Thyroid gland (tissue), 4 donors: ENCODE data around the gene IL27RA.

Experiments
- CTCF ChIP-seq, 6 experiments: fragments of 200-600 bp in 3 of 6; fragments of 450-650 bp in 3 of 6; sonication (generic) in 3 of 6; IDR thresholded peaks; one replicate each; pipeline ENCODE4 v1.5.1; 2016 to 2019; ENCODE audit warnings: antibody characterized with exemption in 6 of 6, mild to moderate bottlenecking in 2 of 6, inconsistent platforms in 1 of 6, moderate library complexity in 1 of 6
- POLR2A ChIP-seq, 2 donors: fragments of 450-650 bp; IDR thresholded peaks; one replicate each; pipeline ENCODE4 v1.6.1; 2017; ENCODE audit warnings: antibody characterized with exemption in 2 of 2, mild to moderate bottlenecking in 2 of 2, moderate library complexity in 1 of 2

- no peak for TF ChIP-seq CTCF (IDR thresholded peaks at IDR 0.05)
- TF ChIP-seq POLR2A (IDR thresholded peaks at IDR 0.05): no peak
These were observed 53.9 kb downstream of the IL27RA start, which contains the start of gene C19orf67 for GRCh38 chr19:14085309-14085995.
